Psoas muscle (tissue), 8 donors: ENCODE measurements around the gene PTX4. TPM values are rescaled to one million over a fixed set of nuclear protein-coding genes. Genes with fewer than 3 reads are reported as not detected.

Experiments used
- ATAC-seq, 4 donors: fragments of 200-7000 bp; cut with Tn5 transposase; one replicate each; pipeline ENCODE4 v1.9.1; 2020; ENCODE audit warnings: moderate library complexity in 3 of 4, mild to moderate bottlenecking in 2 of 4
- DNase-seq, 2 donors: peaks; one replicate each; pipeline ENCODE4 v3.0.0-alpha.2; 2020
- H3K27ac ChIP-seq: fragments of 200-600 bp; one replicate; pipeline ENCODE4 v1.8.0; 2022
- H3K27me3 ChIP-seq, 3 donors: fragments of 200-600 bp in 1 of 3; one replicate each; pipeline versions ENCODE4 v1.6.1 to v1.8.0; 2013 to 2022; ENCODE audit warnings: low read length in 2 of 3, mild to moderate bottlenecking in 2 of 3, moderate library complexity in 1 of 3; ENCODE audit not compliant: insufficient read depth in 3 of 3
- H3K36me3 ChIP-seq, 2 donors: fragments of 200-600 bp in 1 of 2; one replicate each; pipeline versions ENCODE4 v1.6.1 to v1.8.0; 2013 to 2022; ENCODE audit warnings: low read depth in 1 of 2, mild to moderate bottlenecking in 1 of 2, moderate library complexity in 1 of 2; ENCODE audit not compliant: insufficient read depth in 1 of 2
- H3K4me1 ChIP-seq: fragments of 200-600 bp; one replicate; pipeline ENCODE4 v1.8.0; 2022
- H3K4me3 ChIP-seq: fragments of 200-600 bp; one replicate; pipeline ENCODE4 v1.8.0; 2022; ENCODE audit warnings: mild to moderate bottlenecking
- H3K9me3 ChIP-seq: fragments of 200-600 bp; one replicate; pipeline ENCODE4 v1.8.0; 2022
- WGBS, 3 donors: extraction: QIAGEN DNeasy Blood & Tissue Kit; methylation state at CpG; one replicate each; pipeline versions ENCODE4 v1.1.6 to v1.1.7; 2013; 5-methylcytosine and 5-hydroxymethylcytosine counted together
- intact Hi-C, 2 donors: fragments of 100-400 bp; cut with DNase I; formaldehyde crosslinking; loops; one replicate each; pipeline versions ENCODE4 v1.11.0 to v1.14.2; 2022
- polyA plus RNA-seq, 3 donors: library from polyadenylated mRNA; stranded (reverse); fragments of 200-250 nt; gene quantifications; one replicate each; pipeline ENCODE4 v1.2.3, GENCODE V29; 2013
- total RNA-seq, 4 donors: library from RNA; stranded (reverse); fragmentation: NEBNext Ultra II Directional in 2 of 4; extraction: Animal tissue kit (Norgen Biotek cat#: 25700) in 2 of 4; gene quantifications; one replicate each; pipeline versions ENCODE4 v1.2.1 to v1.2.4, GENCODE V29; 2021 to 2023
- TF ChIP-seq, protein P1 (sequence below): fragments of 200-600 bp; IDR thresholded peaks from one replicate; pipeline ENCODE4 v1.8.0; 2022; ENCODE audit warnings: antibody characterized with exemption
- donor health status: healthy with polysubstance abuse.
- donor health status: DM: no; HTN: no; CAD: no; lungs with moderate emphysema.
- donor health status: Bipolar disorder and iron deficiency.
- donor health status: healthy.
- donor health status: DM: yes; HTN: yes; CAD: no.
- donor health status: DM: no; HTN: no; CAD: no.
- donor health status: DM: no; HTN: no; CAD: no.
- donor health status: DM: yes; HTN: yes; CAD: no.

The PTX4 gene
- total and polyA plus RNA-seq, 7 donors = 0.04 to 0.26 (median 0.23) TPM; not detected in 4

DNA sequence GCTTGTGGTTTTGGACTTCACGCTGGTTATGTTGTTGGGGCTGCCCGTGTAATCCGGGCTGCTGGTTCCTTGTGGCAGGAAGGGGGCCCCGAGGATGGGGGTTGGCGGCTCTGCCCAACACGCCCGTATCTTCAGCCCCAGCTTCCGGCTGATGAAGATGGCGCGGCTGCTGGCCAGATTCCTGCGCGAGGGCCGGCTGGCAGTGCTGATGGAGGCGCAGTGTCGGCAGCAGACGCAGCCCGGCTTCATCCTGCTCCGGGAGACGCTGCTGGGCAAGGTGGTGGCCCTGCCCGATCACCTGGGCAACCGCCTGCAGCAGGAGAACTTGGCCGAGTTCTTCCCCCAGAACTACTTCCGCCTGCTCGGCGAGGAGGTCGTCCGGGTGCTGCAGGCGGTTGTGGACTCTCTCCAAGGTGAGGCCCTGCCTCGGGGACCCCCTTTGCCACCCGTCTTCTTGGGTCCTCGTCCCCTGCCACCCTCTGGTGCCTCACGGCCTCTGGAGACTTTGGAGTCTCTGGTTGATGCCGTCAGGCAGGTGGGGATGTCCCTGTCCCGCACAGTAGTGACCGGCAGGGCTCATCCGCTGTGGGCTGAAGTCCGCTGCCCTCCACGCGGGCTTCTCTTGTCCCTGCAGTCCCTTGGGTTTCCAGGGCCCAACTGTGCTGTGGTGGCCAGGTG is 6.6 kb upstream of the PTX4 start:
- no peak for ATAC-seq
- Histone ChIP-seq H3K4me3 (no peak overlapping the region), H3K4me1 (peaks cover 17% of the 10 kb centered on the region), H3K27me3 (no peaks in the 10 kb centered on the region), H3K36me3 (peaks cover 0 to 59% of the 10 kb centered on the region in 2 donors), H3K27ac (peak overlapping the region; percentile 89), H3K9me3 (no peaks in the 10 kb centered on the region)
- DNase-seq = no peak
- TF ChIP-seq, protein P1, sequence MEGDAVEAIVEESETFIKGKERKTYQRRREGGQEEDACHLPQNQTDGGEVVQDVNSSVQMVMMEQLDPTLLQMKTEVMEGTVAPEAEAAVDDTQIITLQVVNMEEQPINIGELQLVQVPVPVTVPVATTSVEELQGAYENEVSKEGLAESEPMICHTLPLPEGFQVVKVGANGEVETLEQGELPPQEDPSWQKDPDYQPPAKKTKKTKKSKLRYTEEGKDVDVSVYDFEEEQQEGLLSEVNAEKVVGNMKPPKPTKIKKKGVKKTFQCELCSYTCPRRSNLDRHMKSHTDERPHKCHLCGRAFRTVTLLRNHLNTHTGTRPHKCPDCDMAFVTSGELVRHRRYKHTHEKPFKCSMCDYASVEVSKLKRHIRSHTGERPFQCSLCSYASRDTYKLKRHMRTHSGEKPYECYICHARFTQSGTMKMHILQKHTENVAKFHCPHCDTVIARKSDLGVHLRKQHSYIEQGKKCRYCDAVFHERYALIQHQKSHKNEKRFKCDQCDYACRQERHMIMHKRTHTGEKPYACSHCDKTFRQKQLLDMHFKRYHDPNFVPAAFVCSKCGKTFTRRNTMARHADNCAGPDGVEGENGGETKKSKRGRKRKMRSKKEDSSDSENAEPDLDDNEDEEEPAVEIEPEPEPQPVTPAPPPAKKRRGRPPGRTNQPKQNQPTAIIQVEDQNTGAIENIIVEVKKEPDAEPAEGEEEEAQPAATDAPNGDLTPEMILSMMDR = no peak
- WGBS, 3 donors = 88 to 92% (median 90%) methylated on average over 39 of the region's 39 CpGs
- intact Hi-C loops = loop anchor here in 1 of 2 donors (5.0 kb wide), 1 partner anchor 67 kb away; no protein-coding TSS in a partner anchor

DNA sequence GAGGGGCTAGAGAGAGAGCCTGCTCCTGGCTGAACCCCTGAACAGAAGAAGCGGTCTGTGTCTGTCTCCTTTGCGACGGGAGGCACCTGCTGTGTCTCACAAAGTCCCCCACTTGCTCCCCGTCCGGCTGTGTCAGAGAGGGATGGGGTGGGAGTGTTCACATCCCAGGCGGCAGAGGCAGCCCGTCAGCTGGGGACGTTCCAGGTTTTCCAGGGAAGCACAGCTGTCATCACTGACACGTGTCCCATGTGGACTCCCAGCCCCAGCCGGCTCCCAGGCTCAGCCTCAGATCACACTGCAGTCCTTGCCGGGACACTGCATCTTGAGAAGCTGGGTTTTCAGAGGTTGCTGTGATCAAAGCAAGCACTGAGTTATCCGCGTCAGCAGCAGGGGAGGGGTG is 6.0 kb upstream of the PTX4 start:
- intact Hi-C loops = loop anchor here (5.0 kb wide), 5 partner anchors 38 to 213 kb away; partner anchors contain the start of genes CRAMP1 (in 2 of the 2), IFT140 (in 2 of the 2), MAPK8IP3 (in 1 of the 2) and TMEM204 (in 1 of the 2)
- H3K27ac ChIP-seq = peak overlapping the region; percentile 89

DNA sequence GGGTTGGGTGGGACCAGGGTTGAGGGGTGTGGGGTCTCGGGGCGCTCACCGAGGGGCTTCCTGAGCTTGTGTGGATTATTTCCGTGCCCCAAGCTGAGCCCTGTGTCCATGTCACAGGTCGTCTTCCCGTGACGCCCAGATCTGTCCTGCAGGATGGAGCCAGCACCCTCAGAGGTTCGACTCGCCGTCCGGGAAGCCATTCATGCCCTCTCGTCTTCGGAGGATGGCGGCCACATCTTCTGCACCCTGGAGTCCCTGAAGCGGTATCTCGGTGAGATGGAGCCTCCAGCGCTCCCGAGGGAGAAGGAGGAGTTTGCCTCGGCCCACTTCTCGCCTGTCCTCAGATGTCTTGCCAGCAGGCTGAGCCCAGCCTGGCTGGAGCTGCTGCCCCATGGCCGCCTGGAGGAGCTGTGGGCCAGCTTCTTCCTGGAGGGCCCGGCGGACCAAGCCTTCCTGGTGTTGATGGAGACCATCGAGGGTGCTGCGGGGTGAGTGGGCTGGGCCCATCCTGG is 5.4 kb upstream of the PTX4 start:
- 11 to 24% (median 22%) methylated on average over 25 of the region's 25 CpGs for WGBS, 3 donors
- intact Hi-C loops = loop anchor here (5.0 kb wide), 4 partner anchors 38 to 213 kb away; partner anchors contain the start of genes CRAMP1 (in 2 of the 2), IFT140 (in 2 of the 2), MAPK8IP3 (in 1 of the 2) and TMEM204 (in 1 of the 2)
- peak; percentile 60 to 77 (median 70) for ATAC-seq

More for the DNA sequence above, 6.0 kb upstream of the PTX4 start:
- Histone ChIP-seq H3K4me1 (peaks cover 17% of the 10 kb centered on the region), H3K27me3 (no peaks in the 10 kb centered on the region), H3K36me3 (peaks cover 0 to 53% of the 10 kb centered on the region in 2 donors), H3K4me3 (peak overlapping the region; percentile 81), H3K9me3 (no peaks in the 10 kb centered on the region)
- ATAC-seq = peak; percentile 22 to 36 (median 26)
- DNase-seq = peak; percentile 51 to 79
- TF ChIP-seq, protein P1 = no peak
- WGBS, 3 donors = 35 to 47% (median 35%) methylated on average over 13 of the region's 13 CpGs

DNA sequence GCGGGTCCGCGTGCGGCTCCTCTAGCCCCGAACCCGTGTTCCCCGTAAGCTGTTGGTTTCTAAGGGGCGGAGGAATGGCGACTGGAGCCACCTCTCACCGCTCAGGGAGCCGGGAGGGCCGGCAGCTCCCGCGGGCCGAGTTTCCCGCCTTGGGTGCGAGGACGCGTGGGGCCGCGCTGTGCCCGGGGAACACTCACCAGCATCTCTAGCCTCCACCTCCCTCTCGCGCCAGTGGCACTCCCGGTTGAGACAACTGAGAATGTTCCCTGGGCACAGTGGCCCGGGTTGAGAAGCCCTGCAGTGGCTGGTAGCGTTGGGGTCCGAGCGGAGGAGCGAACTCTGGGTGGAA is 5.0 kb upstream of the PTX4 start:
- peaks cover 0 to 43% of the 10 kb centered on the region in 2 donors for H3K36me3 ChIP-seq
- peak in 1 of 2 donors; percentile 66 for DNase-seq
- TF ChIP-seq, protein P1 = no peak
- peak overlapping the region; percentile 89 for H3K27ac ChIP-seq
- ATAC-seq = peak; percentile 19 to 38 (median 28)
- H3K27me3 ChIP-seq = no peaks in the 10 kb centered on the region
- no peaks in the 10 kb centered on the region for H3K9me3 ChIP-seq
- H3K4me3 ChIP-seq = peak overlapping the region; percentile 81
- H3K4me1 ChIP-seq = peaks cover 17% of the 10 kb centered on the region
- intact Hi-C loops = loop anchor here (5.0 kb wide), 4 partner anchors 39 to 214 kb away; partner anchors contain the start of genes CRAMP1 (in 2 of the 2), IFT140 (in 2 of the 2), MAPK8IP3 (in 1 of the 2) and TMEM204 (in 1 of the 2)
- WGBS, 3 donors = 0 to 1% (median 1%) methylated on average over 20 to 30 of the region's 30 CpGs

More for the DNA sequence above, 5.4 kb upstream of the PTX4 start:
- Histone ChIP-seq H3K4me1 (peaks cover 17% of the 10 kb centered on the region), H3K27ac (peak overlapping the region; percentile 89), H3K27me3 (no peaks in the 10 kb centered on the region), H3K9me3 (no peaks in the 10 kb centered on the region), H3K36me3 (peaks cover 0 to 48% of the 10 kb centered on the region in 2 donors), H3K4me3 (peak overlapping the region; percentile 81)
- TF ChIP-seq, protein P1 = peak; percentile 65
- DNase-seq = peak; percentile 75 to 86
